ENCODE measurements around the gene RAB3C.

RAB3C gene

DNA sequence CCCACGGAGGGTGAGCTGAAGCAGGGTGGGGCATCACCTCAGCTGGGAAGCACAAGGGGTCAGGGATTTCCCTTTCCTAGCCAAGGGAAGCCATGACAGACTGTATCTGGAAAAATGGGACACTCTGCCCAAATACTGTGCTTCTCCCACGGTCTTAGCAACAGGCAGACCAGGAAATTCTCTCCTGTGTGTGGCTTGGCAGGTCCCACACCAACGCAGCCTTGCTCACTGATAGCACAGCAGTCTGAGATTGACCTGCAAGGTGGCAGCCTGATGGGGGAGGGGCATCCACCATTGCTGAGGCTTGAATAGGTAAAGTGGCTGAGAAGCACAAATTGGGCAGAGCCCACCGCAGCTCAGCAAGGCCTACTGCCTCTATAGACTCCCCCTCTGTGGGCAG, 23.2 kb downstream of the RAB3C start:
- no peak for DNase-seq

DNA sequence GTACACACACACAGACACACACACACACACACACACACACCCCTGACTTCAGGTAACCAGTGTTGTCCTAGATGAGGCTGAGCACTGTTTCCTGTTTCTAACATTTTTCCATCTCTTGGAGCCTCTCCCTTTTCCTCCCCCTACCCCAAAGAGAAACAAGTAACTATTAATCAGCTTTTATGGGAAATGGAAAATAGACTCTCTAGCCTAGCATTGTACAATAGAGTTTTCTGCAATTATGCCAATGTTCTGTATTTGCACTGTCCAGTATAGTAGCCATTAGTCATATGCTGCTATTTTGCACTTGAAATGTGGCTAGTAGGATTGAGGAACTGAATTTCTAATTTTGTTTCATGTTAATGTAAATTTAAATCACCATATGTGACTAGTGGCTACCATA, 33.1 kb downstream of the RAB3C start:
- no peak for DNase-seq

GRCh38 chr5:58617241-58617640, 34.4 kb downstream of the RAB3C start:
- no peak for DNase-seq

DNA sequence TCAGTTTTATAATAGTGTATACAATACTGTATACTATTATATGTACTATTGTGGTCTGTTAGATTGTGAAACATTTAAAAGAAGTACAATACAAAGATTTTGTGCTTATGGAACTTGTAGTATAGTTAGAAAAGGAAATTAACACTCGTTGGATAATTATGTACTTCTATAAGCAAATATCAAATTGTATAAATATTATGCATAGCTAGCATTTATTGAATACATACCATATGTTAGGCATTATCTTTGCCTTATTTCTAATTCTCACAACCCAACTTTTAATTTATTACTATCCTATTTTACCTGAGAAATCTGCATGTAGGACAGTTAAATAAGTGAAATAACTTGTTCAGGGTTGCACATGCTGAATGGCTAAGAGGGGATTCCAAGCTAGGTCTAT, 37.5 kb downstream of the RAB3C start:
- DNase-seq = no peak

- no peak for DNase-seq
Measured at GRCh38 chr5:58622936-58623871, 40.3 kb downstream of the RAB3C start.

DNA sequence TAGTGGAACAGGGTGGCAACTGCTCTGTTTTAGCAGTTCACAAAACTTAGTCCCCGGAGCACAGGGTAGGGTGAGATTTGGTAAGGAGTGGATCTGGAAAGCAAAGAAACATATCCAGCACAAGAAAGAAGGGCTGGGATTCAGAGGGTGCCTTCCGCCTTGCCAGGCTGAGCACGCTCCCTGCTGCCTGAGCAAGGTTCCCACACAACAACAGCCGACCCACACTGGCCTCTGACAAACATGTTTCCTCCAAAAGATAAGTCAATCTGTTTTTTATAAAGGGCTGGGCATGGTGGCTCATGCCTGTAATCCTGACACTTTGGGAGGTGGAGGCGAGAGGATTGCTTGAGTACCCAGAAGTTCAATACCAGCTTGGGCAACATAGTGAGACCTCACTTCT, 45.8 kb downstream of the RAB3C start:
- DNase-seq = no peak

DNA sequence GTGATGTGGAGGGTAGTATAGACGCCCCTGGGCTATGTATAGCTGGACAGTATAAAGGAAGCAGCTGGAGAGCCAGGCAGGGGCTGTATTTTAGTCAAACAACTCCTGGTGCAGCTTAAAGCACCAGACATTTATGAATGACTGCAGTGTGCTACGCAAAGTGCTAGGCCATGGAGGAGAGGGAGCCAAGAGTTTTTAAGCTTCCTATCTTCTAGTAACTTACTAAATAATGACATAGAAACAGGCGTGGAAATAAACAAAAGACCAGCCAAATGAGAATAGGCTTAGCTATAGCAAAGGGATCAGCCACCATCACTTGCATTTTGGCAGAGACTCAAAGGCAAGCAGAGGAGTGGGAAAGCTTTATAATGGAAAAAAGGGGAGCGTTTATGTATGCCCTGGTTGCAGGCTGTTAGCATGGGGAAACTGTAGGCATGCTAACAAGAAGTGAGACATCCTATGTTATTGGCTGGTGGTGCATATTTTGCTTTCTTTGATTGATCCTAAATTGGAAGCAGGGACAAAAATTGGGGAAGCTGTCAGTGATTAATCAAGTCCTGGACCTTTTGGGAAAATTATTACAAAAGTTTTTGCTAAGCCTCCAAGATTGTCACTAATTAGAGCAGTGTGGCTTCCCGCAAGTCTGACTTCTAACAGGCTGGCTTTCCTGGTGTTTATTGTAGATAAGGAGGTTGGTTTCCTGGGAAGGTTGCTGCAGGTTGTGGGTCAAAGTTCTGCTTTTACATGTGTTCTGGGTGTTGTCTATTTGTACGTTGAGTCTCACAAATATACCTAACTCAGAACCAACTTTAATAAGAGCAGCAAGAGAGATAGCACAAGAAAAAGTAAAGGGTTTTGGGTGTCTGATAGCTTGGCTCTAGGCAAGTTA, 46.6 kb downstream of the RAB3C start:
- DNase-seq = no peak

DNA sequence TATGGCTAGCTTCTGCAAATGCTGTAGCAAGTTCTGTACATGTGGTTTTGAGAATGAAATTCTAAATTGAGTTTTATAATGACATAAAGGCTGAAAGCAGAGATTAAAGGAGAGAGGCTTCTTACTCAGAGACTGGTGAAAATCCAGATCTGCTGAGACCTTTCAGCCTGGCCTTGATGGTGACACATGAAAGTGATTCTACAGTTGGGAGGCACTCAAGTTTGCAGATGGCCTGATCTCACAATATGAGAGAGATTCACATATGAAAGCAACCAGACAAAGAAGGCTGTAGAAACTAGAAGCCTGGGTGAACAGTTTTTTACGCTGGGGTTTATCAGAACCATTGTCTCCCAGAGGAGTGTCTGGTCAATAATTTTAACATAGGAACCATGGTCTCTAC, 49.0 kb downstream of the RAB3C start:
- DNase-seq = no peak

DNA sequence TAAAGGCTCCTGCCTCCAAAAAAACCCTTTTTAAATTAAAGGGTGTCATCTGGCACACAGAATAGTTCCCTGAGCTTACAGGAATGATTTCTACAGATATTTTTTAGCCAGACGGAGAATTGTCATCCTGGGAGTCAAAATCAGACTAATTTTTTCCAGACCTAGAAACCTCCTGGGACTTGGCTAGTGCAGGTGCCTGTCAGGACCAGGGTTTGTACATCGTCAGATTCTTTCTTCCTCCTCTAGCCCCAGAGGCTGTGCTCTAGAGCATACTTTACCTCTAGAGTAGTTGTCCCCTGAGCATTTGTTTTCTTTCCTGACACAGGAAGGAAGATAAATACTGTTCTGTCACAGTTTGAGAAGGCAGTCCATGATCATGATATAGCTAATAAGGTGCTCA, 52.5 kb downstream of the RAB3C start:
- DNase-seq = no peak

GRCh38 chr5:58640011-58640410, 57.1 kb downstream of the RAB3C start:
- no peak for DNase-seq

- no peak for DNase-seq
Measured at GRCh38 chr5:58641533-58641932, 58.7 kb downstream of the RAB3C start.

DNA sequence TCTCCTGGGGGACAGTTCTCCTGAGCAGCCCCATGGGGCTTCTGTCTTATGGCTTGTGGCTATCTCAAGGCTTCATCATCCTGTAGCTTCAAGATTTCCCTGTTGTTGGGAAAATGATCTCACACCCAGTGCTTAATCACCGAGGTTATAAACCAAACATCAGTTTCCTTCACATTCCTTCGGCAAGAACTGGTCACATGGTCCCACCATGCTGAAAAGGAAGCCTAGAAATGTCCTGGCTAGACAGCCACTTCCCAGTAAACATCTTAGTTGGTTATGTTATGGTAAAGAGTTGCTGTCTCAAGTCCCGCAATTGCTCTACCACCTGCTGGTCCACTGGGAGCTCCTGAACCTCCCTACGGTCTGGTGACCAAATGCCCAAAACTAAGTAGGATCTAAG, 66.0 kb downstream of the RAB3C start:
- DNase-seq = no peak

DNA sequence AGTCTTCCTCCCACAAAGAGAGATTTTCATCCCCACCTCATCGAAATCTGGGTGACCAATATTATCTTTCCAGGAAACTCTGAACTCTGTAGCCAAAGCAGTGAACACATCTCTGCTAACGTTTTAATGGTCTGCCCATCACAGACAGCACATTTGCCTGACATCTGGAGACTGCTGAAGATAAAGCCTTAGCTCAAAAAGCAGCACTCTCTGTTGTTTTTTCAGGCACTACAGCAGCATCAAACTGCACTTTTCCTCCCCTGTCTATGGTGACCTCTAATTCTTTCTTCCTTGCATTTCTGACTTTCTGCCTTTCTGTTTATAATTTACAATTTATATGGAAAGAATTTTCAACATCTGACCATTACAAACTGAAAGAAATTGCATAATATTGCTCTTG, 66.8 kb downstream of the RAB3C start:
- no peak for DNase-seq

- no peak for DNase-seq
Measured at GRCh38 chr5:58653521-58653920, 70.6 kb downstream of the RAB3C start.

DNA sequence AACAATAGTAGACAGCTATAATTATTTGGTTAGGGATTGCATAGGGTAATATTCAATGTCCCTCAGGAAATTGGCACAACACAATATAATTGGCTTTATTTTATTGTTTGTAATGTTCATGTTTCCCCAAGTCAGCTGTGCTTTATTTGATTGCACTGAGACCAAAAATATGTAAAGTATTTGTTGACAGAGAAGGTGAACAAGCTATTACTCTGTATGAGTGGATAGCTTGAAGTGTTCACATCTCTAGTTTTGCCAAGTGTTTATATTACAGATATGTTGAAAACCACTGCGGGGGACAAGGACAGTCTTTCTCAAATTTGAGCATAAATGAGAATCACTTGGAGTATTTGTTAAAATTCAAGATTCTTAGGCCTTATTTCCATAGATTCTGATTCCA, 83.3 kb downstream of the RAB3C start:
- DNase-seq = no peak

- DNase-seq = no peak
Measured at GRCh38 chr5:58666598-58667581, 84.0 kb downstream of the RAB3C start.

GRCh38 chr5:58670582-58670981, 87.7 kb downstream of the RAB3C start:
- no peak for DNase-seq

DNA sequence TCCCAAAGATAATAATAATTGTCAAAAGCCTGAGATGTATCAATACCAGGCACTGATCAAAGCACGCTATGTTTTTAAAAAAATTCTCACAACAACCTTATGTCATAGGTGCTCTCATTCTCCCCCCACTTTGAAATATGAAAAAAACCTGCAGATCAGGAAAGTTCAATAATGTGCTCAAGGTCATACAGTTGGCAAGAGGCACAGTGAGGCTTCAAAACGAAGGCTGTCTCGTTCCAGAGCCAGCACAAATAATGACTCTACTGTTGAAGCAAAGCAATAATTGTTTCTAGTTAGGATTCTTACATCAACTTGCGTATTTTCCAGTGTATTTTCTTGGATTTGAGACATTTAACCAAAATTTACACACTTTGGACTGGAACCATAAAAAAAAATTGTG, 88.3 kb downstream of the RAB3C start:
- no peak for DNase-seq

DNA sequence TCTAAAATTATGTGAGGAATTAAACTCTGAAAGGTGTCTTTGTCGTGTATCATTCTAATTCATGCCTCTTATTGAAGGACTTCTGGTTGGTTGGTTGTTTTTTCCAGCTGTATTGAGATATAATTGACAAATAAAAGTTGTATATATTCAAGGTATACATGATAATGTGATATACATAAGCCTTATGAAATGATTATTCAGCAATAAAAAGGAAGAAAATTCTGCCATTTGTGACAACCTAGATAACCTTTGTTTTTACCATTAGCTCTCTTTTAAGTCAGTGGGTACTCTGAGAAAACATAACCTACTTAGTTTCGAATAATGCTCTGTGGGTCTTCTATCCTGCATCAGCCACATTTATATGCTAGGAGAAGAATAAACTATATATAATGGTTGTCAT, 89.6 kb downstream of the RAB3C start:
- DNase-seq = no peak

DNA sequence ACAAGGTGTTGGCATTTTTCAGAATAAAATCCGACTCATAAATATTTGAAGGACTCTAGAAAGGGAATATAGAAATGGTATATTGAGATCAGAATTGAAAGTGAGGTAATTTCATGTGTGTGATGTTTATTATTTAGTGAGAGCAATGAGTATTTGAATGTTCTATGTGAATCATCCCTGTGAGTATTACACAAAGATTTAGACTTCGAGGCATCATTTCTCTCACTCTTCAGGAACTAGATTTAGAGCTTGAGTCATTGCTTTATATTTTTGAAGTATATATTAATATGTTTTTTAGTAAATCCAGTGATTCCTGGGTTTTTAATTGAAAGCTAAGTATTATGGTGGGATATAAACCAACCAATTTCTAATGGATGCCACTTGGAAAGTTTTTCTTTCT, 91.2 kb downstream of the RAB3C start:
- no peak for DNase-seq

- no peak for DNase-seq
Measured at GRCh38 chr5:58674711-58675110, 91.8 kb downstream of the RAB3C start.

GRCh38 chr5:58675341-58675740, 92.5 kb downstream of the RAB3C start:
- DNase-seq = no peak

GRCh38 chr5:58677650-58678049, 94.8 kb downstream of the RAB3C start:
- no peak for DNase-seq

All from NCI-H1092 (cell line).